Measurements from ENCODE around the gene CNTNAP1.

Gene CNTNAP1

GRCh38 chr17:42670789-42671657, 11.3 kb upstream of the CNTNAP1 start:
- no peak for DNase-seq (ENCODE audit: low spot score)

DNA sequence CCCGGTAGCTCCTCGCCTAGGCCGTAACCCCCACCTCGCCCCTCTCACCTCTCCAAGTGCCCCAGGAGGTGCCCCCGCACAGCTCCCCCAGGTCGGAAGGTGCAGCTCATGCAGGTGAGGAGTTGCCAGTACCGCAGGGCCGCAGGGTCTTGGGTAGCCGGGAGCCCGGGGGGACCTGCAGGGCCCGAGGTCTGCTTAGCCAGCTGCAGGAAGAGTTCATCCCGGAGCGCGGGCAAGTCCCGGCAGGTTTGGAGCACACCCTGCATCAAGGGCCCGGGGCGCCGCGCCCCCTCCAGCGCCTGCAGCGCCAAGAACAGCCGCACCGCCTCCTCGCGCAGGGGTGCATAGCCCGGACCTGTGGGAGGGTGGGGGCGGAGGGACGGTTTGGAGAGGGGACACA, 10.3 kb upstream of the CNTNAP1 start:
- no peak for DNase-seq (ENCODE audit: low spot score)

GRCh38 chr17:42673266-42673884, 9.0 kb upstream of the CNTNAP1 start:
- DNase-seq (ENCODE audit: low spot score) = no peak

DNA sequence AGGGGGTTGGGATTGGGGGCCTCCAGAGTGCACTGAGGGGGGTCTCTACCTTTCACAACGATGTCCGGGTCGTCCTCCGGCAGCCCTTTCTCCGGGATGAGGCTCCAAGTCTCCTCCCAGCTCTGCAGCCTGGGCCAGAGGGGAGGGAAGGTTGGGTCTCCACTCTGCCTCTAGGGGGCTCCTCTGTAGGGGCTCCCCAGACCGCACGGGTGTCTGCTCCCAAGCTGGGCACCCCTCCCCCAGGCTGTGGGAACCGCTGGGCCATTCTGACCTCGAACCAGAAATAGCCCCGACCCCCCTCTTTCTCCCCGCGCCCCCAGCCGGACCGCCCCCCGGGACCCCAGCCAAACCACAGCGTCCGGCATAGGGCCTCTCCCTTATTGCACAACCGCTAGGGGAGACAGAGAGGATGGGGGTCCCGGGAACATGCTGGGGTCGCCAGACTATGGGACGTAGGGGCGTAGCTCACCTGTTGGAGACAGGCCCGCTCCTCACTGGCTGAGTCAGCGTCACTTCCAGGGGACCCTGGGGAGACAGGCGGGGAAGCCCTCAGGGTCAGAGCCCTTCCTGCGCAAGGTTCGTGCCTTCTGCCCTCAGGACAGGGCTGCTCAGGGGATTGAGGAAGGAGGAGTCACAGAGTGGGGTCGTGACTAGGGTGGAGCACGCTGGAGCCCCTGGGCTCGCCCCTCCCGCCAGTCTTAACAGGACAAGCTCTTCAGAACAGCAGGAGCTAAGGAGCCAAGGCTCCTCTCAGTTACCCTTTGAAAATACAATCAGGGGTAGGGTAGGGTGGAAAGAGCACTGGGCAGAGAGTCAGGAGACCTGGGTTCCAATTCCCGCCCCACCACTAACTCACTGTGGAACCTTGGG, 8.2 kb upstream of the CNTNAP1 start:
- no peak for DNase-seq (ENCODE audit: low spot score)

DNA sequence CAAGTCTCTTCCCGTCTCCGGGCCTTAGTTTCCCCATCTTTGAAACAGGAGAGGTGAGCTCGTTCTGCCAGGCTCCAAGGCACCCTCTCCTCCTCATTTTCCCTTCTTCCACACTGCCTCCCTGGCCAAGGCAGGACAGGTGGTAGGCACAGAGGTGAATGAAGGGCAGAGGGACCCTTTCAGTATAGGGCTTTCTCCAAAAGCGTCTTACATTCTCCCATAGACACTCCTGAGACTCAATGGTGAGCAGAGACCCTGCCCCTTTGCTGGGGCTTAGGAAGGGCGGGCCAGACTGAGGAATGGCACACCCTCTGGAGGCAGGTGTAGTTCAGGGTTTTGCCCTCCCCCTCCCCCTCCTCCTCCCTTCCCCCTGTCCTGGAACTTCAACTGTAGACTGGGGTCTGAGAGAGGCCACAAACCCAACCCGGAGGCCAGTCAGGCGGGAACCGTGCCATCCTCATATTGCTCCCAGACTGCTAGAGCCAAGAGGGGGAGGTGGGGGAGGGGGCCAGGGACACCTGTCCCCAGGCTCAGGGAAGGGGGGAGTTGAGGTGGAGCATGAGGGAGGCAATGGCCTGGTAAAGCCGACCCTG, 7.5 kb upstream of the CNTNAP1 start:
- no peak for DNase-seq (ENCODE audit: low spot score)

DNA sequence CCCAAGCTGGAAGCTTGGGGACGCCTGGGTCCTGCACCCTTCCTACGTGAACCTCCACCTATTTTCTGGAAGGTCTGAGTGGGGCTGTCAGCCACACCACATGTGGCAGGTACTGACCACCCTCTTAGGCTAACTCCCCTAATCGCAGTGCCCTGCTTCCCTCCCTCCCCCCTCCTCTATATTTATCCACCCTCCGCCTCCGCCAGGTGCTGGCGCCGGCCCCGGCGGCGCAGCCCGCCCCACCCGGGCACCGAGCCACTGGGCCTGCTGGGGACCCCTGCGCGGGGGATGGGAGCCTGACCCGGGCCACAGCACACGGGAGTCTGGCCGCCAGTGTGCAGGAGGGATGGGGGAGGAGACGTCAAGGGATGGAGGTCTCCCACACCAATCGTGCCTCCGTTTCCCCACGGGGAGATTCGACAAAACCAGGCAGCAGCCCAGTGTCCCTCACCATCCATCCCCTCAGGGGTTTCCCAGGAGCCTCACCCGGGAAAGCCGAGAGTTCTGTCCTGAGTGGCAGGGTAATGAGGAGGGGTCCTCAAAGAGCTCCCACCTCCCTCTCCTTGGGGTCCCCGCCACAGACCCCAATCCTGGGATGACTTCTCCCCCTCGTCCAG, 6.9 kb upstream of the CNTNAP1 start:
- DNase-seq (ENCODE audit: low spot score) = no peak

GRCh38 chr17:42675965-42676423, 6.3 kb upstream of the CNTNAP1 start:
- no peak for DNase-seq (ENCODE audit: low spot score)

DNA sequence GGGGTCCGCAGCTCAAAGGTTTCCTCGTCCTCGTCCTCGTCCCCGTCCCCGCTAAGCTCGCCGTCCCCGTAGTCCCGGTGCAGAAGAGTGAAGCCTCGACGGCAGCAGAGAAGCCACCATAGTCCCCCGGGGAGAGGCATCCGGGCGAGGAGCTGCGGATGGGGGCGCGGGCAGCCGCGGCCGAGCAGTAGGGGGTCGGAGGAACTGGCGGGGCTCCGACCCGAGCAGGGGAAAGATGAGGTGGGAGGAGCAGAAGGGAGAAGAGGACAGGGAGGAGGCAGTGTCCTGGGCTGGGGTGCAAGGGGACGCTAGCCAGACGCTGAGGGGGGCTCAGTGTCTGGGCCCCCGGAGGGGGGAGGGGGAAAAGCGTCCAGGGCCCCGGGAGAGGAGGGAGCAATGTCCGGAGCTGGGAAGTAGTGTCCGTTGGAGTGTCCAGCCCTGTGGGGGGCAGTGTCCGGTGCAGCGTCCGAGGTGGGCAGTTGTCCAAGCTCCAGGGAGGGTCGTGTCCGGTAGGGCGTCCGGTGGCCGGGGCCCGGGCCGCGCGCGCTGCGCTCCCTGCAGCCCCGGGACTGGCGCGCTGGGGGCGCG, 5.8 kb upstream of the CNTNAP1 start, which contains the start of gene PLEKHH3:
Gene PLEKHH3, minus strand, starts transcription at position 571 of the 588 bp plus-strand sequence. Its CDS starts 431 bp downstream, at position 140.
- no peak for DNase-seq (ENCODE audit: low spot score)

DNA sequence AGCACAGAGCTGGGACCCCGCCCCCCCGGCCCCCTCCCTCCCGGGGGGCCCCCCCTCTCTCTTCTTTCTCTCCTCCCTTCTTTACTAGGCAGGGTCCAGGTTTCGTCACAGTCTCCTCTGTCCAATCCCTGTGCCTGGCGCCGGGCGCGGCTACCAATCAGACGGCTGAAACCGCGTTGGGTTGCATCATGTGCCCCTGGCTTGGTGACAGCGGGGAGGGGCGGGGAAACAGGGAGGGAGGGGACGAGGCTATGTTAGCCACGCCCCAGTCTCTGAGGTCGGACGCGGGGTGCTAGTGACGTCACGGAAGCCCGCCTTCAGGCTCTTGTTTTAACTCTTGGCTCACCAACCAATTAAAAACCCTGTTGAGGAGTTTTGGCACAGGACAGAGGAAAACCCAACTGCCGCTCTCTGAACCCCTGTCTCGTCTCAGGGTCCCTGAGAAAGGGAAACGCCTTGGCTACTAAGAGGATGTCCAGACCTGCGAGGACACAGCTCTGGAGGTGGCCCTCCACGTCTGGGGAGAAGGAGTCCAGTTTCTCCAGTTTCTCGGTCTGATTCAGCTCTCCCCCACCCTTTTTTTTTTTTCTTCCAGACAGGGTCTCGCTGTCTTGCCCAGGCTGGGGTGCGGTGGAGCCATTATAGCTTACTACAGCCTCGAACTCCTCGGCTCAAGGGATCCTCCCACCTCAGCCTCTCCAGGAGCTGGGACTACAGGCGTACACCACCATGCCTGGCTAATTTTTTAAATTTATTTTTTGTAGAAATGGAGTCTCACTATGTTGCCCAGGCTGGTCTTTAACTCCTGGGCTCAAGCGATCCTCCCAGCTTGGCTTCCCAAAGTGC, 5.1 kb upstream of the CNTNAP1 start:
- DNase-seq (ENCODE audit: low spot score) = peak; percentile 100

DNA sequence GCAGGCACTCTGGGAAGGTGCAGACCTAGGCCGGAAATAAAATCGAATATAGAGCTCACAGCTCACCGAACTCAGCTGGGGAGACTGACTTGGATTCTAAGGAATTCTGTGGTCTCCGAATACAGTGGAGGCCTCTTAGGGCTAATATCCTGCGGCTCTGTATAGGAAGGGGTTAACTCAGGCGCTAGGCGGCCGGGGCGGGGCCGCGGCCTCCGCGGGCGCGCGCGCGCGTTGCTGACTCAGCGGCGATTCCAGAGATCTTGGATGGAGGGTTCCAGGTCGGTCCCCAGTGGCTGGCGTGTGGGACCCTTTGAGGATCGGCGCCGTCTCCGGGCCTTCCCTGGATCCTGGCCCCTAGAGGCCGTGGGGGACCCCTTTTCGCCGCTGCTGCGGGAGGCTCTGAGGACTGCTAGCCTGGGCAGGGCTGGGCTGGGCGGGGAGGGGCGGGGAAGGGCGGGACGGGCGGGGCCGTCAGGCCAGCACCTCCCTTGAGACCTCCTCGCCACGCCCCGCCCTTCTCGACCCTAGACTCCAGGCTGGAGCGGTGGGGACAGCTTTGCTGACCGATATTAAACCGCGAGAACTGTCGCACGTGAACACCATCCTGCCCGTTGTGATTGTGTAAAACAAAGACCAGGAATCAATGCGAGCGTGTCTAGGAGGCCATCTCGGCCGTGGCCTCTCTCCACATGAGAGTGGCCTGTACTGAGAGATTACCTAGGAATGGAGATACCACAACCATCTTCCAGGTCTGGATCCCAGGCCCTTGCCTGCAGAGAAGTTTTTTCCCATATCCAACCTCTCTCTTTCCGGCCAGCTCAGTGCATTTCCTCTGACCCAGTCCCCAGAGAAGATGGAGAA, 4.2 kb upstream of the CNTNAP1 start:
- peak; percentile 85 for DNase-seq (ENCODE audit: low spot score)

DNA sequence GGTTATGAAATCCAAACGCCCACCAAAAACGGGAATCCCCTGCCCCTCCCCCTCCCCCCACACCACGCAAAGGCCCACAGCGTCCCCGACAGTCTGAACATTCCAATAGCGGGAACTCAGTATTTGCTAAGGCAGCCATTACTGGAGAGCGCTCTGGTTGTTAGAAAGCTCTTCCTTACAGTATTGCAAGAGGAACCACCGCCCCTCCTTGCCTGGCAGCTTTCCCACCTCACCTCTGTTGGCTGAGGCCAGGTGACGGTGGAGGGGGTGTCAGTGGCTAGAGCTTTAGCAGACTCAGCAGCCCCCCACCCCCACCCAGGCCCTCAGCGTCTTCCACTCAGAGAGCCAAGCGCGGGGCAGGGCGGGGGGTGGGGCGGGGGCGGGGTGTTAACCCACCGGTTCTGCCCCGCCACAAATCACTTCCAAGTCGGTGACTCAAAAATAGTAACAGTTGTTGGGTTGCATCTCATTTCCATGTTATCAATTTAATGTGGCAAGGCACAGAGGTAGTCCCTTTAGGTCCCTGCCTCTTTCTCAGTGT, 3.3 kb upstream of the CNTNAP1 start:
- peak; percentile 45 for DNase-seq (ENCODE audit: low spot score)

DNA sequence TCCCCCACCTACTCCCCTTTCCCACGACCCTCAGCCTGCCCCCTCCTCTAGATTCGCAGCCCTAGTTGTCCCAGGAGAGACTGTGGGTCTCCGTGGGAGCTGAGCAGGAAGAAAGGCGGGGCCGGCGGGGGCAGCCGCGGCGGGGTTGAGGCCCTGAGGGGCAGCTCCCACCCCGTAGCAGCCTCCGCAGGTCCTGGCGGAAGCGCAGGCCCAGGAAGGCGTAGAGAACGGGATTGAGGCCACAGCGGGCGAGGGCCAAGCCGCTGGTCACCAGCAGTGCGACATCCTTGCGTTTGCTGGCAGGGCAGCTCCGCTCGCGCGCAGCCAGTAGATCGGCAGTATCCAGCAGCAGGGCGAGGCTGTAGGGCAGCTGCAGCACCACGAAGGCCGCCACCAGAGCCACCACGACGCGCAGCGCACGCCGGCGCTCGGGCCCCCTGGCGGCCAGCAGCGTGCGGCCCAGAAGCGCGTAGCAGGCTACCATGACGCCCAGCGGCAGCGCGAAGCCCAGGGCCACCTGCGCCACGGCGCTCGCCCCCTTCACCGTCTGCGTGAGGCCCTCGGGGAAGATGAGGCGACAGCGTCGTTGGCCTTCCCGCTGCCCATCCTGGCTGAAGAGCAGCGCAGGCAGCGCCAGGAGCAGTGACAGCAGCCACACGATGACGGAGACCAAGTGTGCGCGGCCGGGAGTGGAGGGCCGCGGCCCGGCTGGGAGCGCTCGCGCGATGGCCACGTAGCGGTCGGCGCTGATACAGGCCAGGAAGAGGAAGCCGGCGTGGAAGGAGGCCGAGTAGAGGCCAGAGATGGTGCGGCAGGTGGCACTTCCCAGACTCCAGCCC, 2.6 kb upstream of the CNTNAP1 start:
- peak; percentile 67 for DNase-seq (ENCODE audit: low spot score)

- DNase-seq (ENCODE audit: low spot score) = no peak
Measured at GRCh38 chr17:42680331-42680808, 2.0 kb upstream of the CNTNAP1 start.

GRCh38 chr17:42682722-42683403, 532 bp downstream of the CNTNAP1 start:
- DNase-seq (ENCODE audit: low spot score) = peak; percentile 29

GRCh38 chr17:42683407-42684034, 1.2 kb downstream of the CNTNAP1 start:
- no peak for DNase-seq (ENCODE audit: low spot score)

DNA sequence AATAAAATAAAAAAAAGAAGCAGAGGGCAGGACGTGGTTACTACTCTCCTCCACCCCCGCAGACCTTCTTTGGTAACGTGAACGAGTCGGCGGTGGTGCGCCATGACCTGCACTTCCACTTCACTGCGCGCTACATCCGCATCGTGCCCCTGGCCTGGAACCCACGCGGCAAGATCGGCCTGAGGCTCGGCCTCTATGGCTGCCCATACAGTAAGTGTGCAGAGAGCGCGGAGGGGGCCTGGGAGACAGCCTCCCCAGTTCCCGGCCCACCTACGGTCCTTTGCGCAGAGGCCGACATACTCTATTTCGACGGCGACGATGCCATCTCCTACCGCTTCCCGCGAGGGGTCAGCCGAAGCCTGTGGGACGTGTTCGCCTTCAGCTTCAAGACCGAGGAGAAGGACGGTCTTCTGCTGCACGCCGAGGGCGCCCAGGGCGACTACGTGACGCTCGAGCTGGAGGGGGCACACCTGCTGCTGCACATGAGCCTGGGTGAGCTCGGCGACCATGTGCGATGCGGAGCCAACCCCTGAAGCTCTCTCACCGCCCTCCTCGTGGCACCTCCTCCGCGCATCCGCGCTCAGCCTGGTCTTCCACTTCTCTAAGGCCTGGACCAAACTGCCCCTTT, 2.7 kb downstream of the CNTNAP1 start:
- no peak for DNase-seq (ENCODE audit: low spot score)
